Measurements from ENCODE around the gene MRAP2. TPM values are rescaled to one million over a fixed set of nuclear protein-coding genes. Genes with fewer than 3 reads are reported as not detected.
"Not testable (repeated sequence)": the region's sequence is repeated elsewhere in the genome, so short reads cannot be mapped to it uniquely, and the experiment has no call there.

The MRAP2 gene
- total RNA-seq, 2 donors from 2014 or later: 2.3 to 3.7 TPM

GRCh38 chr6:84065693-84066290, 32.2 kb downstream of the MRAP2 start:
- DNase-seq (ENCODE audit: low spot score): no peak
- intact Hi-C loops (cut with DNase I): no loop called here

GRCh38 chr6:84066536-84066935, 33.0 kb downstream of the MRAP2 start:
- DNase-seq (ENCODE audit: low spot score): no peak
- intact Hi-C loops (cut with DNase I): no loop called here

- DNase-seq (ENCODE audit: low spot score); intact Hi-C loops (cut with DNase I): not testable (repeated sequence)
These were observed 35.3 kb downstream of the MRAP2 start for GRCh38 chr6:84068873-84069272.

- intact Hi-C loops (cut with DNase I): no loop called here
- no peak for DNase-seq (ENCODE audit: low spot score)
These were observed 38.9 kb downstream of the MRAP2 start for GRCh38 chr6:84072442-84072997.

GRCh38 chr6:84074988-84075781, 41.6 kb downstream of the MRAP2 start:
- intact Hi-C loops (cut with DNase I): no loop called here
- no peak for DNase-seq (ENCODE audit: low spot score)

GRCh38 chr6:84077645-84078044, 44.1 kb downstream of the MRAP2 start:
- intact Hi-C loops (cut with DNase I): no loop called here
- no peak for DNase-seq (ENCODE audit: low spot score)

GRCh38 chr6:84078335-84078734, 44.8 kb downstream of the MRAP2 start:
- no peak for DNase-seq (ENCODE audit: low spot score)
- intact Hi-C loops (cut with DNase I): no loop called here

- no peak for DNase-seq (ENCODE audit: low spot score)
These were observed 47.6 kb downstream of the MRAP2 start for GRCh38 chr6:84081222-84081621.

GRCh38 chr6:84082689-84083265, 49.2 kb downstream of the MRAP2 start:
- intact Hi-C loops (cut with DNase I): loop anchor here in 1 of 2 donors (10.0 kb wide), 1 partner anchor 572 kb away; no protein-coding TSS in a partner anchor
- DNase-seq (ENCODE audit: low spot score): no peak

More at GRCh38 chr6:84081222-84081621, 47.6 kb downstream of the MRAP2 start:
- intact Hi-C loops (cut with DNase I): loop anchor here in 1 of 2 donors (10.0 kb wide), 1 partner anchor 574 kb away; no protein-coding TSS in a partner anchor

GRCh38 chr6:84084705-84085104, 51.1 kb downstream of the MRAP2 start:
- not testable (repeated sequence) for DNase-seq (ENCODE audit: low spot score)
- intact Hi-C loops (cut with DNase I): loop anchor here in 1 of 2 donors (10.0 kb wide), 1 partner anchor 570 kb away; no protein-coding TSS in a partner anchor

- DNase-seq (ENCODE audit: low spot score): no peak
- intact Hi-C loops (cut with DNase I): loop anchor here in 1 of 2 donors (10.0 kb wide), 1 partner anchor 569 kb away; no protein-coding TSS in a partner anchor
These were observed 52.5 kb downstream of the MRAP2 start for GRCh38 chr6:84086056-84086455.

GRCh38 chr6:84086545-84087429, 53.2 kb downstream of the MRAP2 start:
- no peak for DNase-seq (ENCODE audit: low spot score)
- intact Hi-C loops (cut with DNase I): loop anchor here in 1 of 2 donors (10.0 kb wide), 1 partner anchor 568 kb away; no protein-coding TSS in a partner anchor

- intact Hi-C loops (cut with DNase I): loop anchor here in 1 of 2 donors (10.0 kb wide), 1 partner anchor 566 kb away; no protein-coding TSS in a partner anchor
- DNase-seq (ENCODE audit: low spot score): no peak
These were observed 55.5 kb downstream of the MRAP2 start for GRCh38 chr6:84089081-84089480.

- DNase-seq (ENCODE audit: low spot score): no peak
- intact Hi-C loops (cut with DNase I): loop anchor here in 1 of 2 donors (10.0 kb wide), 1 partner anchor 565 kb away; no protein-coding TSS in a partner anchor
These were observed 56.0 kb downstream of the MRAP2 start for GRCh38 chr6:84089552-84089951.

- DNase-seq (ENCODE audit: low spot score): no peak
- intact Hi-C loops (cut with DNase I): no loop called here
These were observed 60.2 kb downstream of the MRAP2 start for GRCh38 chr6:84093441-84094435.

- DNase-seq (ENCODE audit: low spot score): no peak
- intact Hi-C loops (cut with DNase I): no loop called here
These were observed 61.6 kb downstream of the MRAP2 start for GRCh38 chr6:84095156-84095555.

GRCh38 chr6:84103029-84103428, 69.5 kb downstream of the MRAP2 start:
- intact Hi-C loops (cut with DNase I): no loop called here
- DNase-seq (ENCODE audit: low spot score): no peak
